ENCODE measurements around the gene NAPB.

DNA sequence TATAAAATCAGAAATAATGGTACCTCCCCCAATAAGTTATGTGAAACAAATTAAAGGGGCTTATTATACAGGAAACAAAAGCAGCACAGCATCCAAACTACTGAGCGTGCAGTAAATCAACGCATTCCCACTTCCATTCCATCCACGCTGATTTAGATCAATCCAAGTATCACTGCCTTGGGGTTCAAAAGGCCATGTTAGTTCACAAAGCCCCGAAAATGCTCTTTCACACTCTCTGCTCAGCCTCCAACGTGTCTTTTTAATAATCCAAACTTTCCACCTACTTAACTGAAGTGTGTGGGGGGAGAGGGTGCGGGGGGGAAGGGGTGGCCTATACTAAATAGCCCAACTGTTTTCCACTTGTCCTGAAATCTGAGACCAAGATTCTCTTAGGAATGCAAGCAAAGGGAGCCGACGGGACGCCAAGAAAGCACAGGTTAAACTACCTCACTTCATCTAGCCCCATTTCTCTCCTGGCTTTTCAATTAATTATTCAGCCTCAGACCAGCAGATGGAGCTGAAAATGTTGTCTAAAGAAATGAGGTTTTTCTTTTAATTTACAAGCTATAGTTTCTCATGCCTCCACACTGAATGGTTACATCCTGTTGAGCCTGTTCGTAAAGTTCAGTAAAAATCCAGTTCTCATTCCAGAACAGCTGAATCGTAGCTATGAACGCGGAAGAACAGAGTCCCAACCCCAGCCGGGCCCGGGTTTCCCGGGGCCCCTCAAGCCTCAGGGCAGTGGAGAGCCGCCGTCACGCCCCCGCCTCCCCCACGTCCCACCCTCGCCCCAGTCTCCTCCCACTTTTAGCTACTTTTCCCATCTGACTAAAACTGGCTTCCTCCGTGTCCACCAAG lies 71.7 kb downstream of the NAPB start:
- TF ChIP-seq, protein P1, sequence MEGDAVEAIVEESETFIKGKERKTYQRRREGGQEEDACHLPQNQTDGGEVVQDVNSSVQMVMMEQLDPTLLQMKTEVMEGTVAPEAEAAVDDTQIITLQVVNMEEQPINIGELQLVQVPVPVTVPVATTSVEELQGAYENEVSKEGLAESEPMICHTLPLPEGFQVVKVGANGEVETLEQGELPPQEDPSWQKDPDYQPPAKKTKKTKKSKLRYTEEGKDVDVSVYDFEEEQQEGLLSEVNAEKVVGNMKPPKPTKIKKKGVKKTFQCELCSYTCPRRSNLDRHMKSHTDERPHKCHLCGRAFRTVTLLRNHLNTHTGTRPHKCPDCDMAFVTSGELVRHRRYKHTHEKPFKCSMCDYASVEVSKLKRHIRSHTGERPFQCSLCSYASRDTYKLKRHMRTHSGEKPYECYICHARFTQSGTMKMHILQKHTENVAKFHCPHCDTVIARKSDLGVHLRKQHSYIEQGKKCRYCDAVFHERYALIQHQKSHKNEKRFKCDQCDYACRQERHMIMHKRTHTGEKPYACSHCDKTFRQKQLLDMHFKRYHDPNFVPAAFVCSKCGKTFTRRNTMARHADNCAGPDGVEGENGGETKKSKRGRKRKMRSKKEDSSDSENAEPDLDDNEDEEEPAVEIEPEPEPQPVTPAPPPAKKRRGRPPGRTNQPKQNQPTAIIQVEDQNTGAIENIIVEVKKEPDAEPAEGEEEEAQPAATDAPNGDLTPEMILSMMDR (IDR thresholded peaks at IDR 0.05): peak in 3 of 4 experiments; percentile 48 to 65 (median 55)
- TF ChIP-seq POLR2A (IDR thresholded peaks at IDR 0.05): peak in 1 of 2 donors; percentile 5

Measured in uterus (tissue), 2 donors.